GM12892 (cell line): ENCODE measurements around the gene CIC.

ENCODE experiments used
- POLR2A ChIP-seq: IDR thresholded peaks from 2 replicates; pipeline ENCODE4 v1.6.1; 2011; ENCODE audit warnings: low read depth, low read length, control low read depth
- TAF1 ChIP-seq: IDR thresholded peaks from 2 replicates; pipeline ENCODE4 v1.6.1; 2011; ENCODE audit warnings: low read depth, mild to moderate bottlenecking, control low read depth, low read length, borderline replicate concordance

DNA sequence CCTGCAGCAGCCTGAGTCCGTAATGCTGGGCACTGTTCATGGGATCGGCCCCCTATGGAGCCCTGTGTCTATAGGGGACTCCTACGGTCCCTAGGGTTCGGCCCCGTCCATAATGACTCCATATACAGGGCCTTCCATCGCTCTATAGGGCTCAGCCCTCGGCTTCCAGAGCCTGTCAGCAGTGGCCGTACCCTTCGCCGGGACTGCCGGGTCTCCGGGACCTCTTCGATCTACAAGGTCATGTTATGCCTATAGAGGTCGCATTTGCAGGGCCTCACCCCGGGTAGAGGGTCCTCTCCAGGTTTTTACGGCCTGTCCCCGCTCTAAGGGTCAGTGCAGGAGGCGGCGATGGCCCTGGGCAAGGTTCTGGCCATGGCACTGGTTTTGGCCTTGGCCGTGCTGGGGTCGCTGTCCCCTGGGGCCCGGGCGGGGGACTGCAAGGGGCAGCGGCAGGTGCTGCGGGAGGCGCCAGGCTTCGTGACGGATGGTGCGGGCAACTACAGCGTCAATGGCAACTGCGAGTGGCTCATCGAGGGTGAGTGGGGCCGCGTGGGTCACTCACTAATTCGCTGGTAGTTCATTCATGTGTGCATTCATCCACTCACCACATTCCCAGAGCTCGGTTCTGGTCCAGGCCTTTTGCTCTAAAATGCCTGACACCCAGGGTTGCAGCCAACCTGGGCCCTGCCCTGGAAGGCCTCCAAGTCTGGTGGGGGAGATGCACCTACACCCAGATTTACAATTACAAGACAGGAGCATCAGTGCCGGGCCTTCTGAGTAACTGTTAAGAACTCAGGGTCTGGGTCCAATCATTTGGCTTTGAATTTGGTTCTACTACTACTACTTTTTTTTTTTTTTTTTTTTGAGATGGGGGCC lies 57.1 kb downstream of the CIC start:
- TF ChIP-seq POLR2A = no peak
- TF ChIP-seq TAF1 = no peak
